ENCODE measurements around the gene DLD.
"Not testable (repeated sequence)": the region's sequence is repeated elsewhere in the genome, so short reads cannot be mapped to it uniquely, and the experiment has no call there.

Gene DLD

GRCh38 chr7:107890962-107891635, at the start of gene DLD:
DLD (plus strand) TSS chr7:107891183; CDS start chr7:107891251, 68 bp downstream.
- TF ChIP-seq CTCF (conservative IDR thresholded peaks at IDR 0.05) (no peak), ZFX (IDR thresholded peaks at IDR 0.05) (peak; percentile 98)
- H3K27ac ChIP-seq = peak within 1 kb of the TSS; percentile 89

- H3K27ac ChIP-seq = no peak overlapping the region
- TF ChIP-seq ZFX (IDR thresholded peaks at IDR 0.05) (no peak), CTCF (conservative IDR thresholded peaks at IDR 0.05) (no peak)
Observed at GRCh38 chr7:107842213-107842612, 48.8 kb upstream of the DLD start.

GRCh38 chr7:107843184-107843583, 47.8 kb upstream of the DLD start:
- TF ChIP-seq ZFX (IDR thresholded peaks at IDR 0.05) (no peak), CTCF (conservative IDR thresholded peaks at IDR 0.05) (no peak)
- no peak overlapping the region for H3K27ac ChIP-seq

GRCh38 chr7:107846324-107846723, 44.7 kb upstream of the DLD start:
- TF ChIP-seq ZFX (IDR thresholded peaks at IDR 0.05) (no peak), CTCF (conservative IDR thresholded peaks at IDR 0.05) (no peak)
- H3K27ac ChIP-seq = no peak overlapping the region

GRCh38 chr7:107847168-107847835, 43.7 kb upstream of the DLD start:
- H3K27ac ChIP-seq = no peak overlapping the region
- TF ChIP-seq ZFX (IDR thresholded peaks at IDR 0.05) = no peak
- no peak for TF ChIP-seq CTCF (conservative IDR thresholded peaks at IDR 0.05)

- not testable (repeated sequence) for H3K27ac ChIP-seq
Observed at GRCh38 chr7:107847836-107848175, 43.2 kb upstream of the DLD start.

- not testable (repeated sequence) for H3K27ac ChIP-seq
Observed at GRCh38 chr7:107848211-107848610, 42.8 kb upstream of the DLD start.

- no peak for TF ChIP-seq ZFX (IDR thresholded peaks at IDR 0.05)
- TF ChIP-seq CTCF (conservative IDR thresholded peaks at IDR 0.05) = no peak
- H3K27ac ChIP-seq = no peak overlapping the region
Observed at GRCh38 chr7:107850216-107850615, 40.8 kb upstream of the DLD start.
